Progenitor cell of endocrine pancreas (in vitro differentiated cells): Measurements from ENCODE around the gene NELFA. TPM values are rescaled to one million over a fixed set of nuclear protein-coding genes. Genes with fewer than 3 reads are reported as not detected.

ENCODE experiments used
- DNase-seq: peaks from one replicate; pipeline ENCODE4 v3.0.0; 2021; ENCODE audit warnings: low spot score; ENCODE audit not compliant: unreplicated experiment
- H3K27ac Mint-ChIP-seq: 2 replicates; pipeline ENCODE4 v1.8.0; 2021; ENCODE audit warnings: mild to moderate bottlenecking, moderate library complexity, mixed read lengths
- H3K27me3 Mint-ChIP-seq: 2 replicates; pipeline ENCODE4 v1.8.0; 2021; ENCODE audit warnings: mixed read lengths
- H3K36me3 Mint-ChIP-seq: 2 replicates; pipeline ENCODE4 v1.8.0; 2022; ENCODE audit warnings: mixed read lengths; ENCODE audit not compliant: insufficient read depth
- H3K4me1 Mint-ChIP-seq: 2 replicates; pipeline ENCODE4 v1.8.0; 2021; ENCODE audit warnings: low read depth, mixed read lengths
- H3K4me3 Mint-ChIP-seq: 2 replicates; pipeline ENCODE4 v1.8.0; 2021; ENCODE audit warnings: low read depth, mild to moderate bottlenecking, moderate library complexity, mixed read lengths
- H3K9me3 Mint-ChIP-seq: 2 replicates; pipeline ENCODE4 v1.8.0; 2021; ENCODE audit warnings: low read depth, mixed read lengths
- total RNA-seq: library from RNA; stranded (reverse); gene quantifications from 2 replicates; pipeline ENCODE4 v1.2.1, GENCODE V29; 2021
- TF ChIP-seq, protein P1 (sequence below): fragments of 200-600 bp; sonication (generic); IDR thresholded peaks from one replicate; pipeline ENCODE4 v1.5.0; 2021; ENCODE audit warnings: antibody characterized with exemption, mild to moderate bottlenecking; ENCODE audit not compliant: unreplicated experiment

The NELFA gene
- total RNA-seq, 1 donor from 2014 or later, result 52.5 TPM

DNA sequence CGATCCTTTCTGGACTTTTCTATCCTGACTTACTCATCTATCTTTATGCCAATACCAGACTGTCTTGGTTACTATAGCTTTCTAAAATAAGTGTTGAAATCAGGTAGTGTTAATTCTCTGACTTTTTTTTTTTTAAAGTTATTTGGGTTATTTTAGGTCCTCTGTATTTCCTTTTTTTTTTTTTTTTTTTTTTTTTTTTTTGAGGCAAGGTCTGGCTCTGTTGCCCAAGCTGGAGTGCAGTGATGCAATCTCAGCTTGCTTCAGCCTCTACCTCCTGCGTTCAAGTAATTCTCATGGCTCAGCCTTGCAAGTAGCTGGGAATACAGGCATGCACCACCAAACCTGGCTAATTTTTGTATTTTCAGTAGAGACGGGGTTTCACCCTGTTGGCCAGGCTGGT, 2.8 kb upstream of the NELFA start:
- H3K27me3 Mint-ChIP-seq, result no peaks in the 10 kb centered on the region
- no peaks in the 10 kb centered on the region for H3K36me3 Mint-ChIP-seq
- peaks cover 10% of the 10 kb centered on the region for H3K4me1 Mint-ChIP-seq
- no peak overlapping the region for H3K27ac Mint-ChIP-seq
- no peaks in the 10 kb centered on the region for H3K9me3 Mint-ChIP-seq
- no peak overlapping the region for H3K4me3 Mint-ChIP-seq
- DNase-seq, result no peak
- TF ChIP-seq, protein P1, sequence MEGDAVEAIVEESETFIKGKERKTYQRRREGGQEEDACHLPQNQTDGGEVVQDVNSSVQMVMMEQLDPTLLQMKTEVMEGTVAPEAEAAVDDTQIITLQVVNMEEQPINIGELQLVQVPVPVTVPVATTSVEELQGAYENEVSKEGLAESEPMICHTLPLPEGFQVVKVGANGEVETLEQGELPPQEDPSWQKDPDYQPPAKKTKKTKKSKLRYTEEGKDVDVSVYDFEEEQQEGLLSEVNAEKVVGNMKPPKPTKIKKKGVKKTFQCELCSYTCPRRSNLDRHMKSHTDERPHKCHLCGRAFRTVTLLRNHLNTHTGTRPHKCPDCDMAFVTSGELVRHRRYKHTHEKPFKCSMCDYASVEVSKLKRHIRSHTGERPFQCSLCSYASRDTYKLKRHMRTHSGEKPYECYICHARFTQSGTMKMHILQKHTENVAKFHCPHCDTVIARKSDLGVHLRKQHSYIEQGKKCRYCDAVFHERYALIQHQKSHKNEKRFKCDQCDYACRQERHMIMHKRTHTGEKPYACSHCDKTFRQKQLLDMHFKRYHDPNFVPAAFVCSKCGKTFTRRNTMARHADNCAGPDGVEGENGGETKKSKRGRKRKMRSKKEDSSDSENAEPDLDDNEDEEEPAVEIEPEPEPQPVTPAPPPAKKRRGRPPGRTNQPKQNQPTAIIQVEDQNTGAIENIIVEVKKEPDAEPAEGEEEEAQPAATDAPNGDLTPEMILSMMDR, result no peak

GRCh38 chr4:2009651-2010233, 968 bp upstream of the NELFA start:
- Mint-ChIP-seq H3K4me1 (peaks cover 11% of the 10 kb centered on the region), H3K27ac (peak overlapping the region; percentile 93), H3K4me3 (peak overlapping the region; percentile 92), H3K9me3 (no peaks in the 10 kb centered on the region), H3K27me3 (no peaks in the 10 kb centered on the region), H3K36me3 (peaks cover 6% of the 10 kb centered on the region)
- peak; percentile 61 for DNase-seq
- TF ChIP-seq, protein P1, result peak; percentile 47

- peak overlapping the region; percentile 95 for H3K27ac Mint-ChIP-seq
- TF ChIP-seq, protein P1, result no peak
- no peaks in the 10 kb centered on the region for H3K27me3 Mint-ChIP-seq
Measured at GRCh38 chr4:2008671-2008920, 178 bp downstream of the NELFA start.

GRCh38 chr4:2007804-2008670, 737 bp downstream of the NELFA start:
- Mint-ChIP-seq H3K4me3 (peak overlapping the region; percentile 92), H3K27me3 (no peaks in the 10 kb centered on the region), H3K9me3 (no peaks in the 10 kb centered on the region), H3K4me1 (peaks cover 11% of the 10 kb centered on the region), H3K27ac (peak overlapping the region; percentile 95), H3K36me3 (peaks cover 11% of the 10 kb centered on the region)
- TF ChIP-seq, protein P1, result no peak
- DNase-seq, result no peak

More at GRCh38 chr4:2008671-2008920, 178 bp downstream of the NELFA start:
- Mint-ChIP-seq H3K9me3 (no peaks in the 10 kb centered on the region), H3K4me3 (peak overlapping the region; percentile 92), H3K4me1 (peaks cover 11% of the 10 kb centered on the region), H3K36me3 (peaks cover 6% of the 10 kb centered on the region)
- DNase-seq, result no peak

DNA sequence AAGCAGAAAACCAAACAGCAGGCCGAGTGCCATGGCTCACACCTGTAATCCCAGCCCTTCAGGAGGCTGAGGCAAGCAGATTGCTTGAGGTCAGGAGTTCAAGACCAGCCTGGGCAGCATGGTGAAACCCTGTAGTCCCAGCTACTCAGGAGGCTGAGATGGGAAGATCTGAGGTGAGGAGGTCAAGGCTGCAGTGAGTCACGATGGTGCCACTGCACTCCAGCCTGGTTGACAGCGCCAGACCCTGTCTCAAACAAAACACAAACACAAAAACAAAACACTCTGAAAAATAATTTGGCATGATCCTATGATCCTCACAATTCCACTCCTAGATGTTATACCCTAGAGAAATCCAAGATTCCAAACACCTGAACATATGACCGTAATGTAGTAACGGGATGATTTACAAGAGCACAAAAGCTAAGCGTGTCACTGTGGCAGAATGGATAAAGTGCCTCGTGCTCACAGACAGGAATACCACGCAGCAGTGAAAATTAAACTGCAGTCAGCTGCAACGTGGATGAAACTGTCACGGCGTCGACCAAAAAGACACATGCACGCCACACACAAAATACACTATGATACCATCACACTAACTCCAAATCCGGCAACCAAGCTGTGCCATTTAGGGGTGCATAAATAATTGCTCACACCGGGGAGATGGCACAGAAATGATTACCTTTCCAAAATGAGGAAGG, 1.7 kb downstream of the NELFA start:
- H3K4me3 Mint-ChIP-seq, result peak overlapping the region; percentile 92
- peaks cover 20% of the 10 kb centered on the region for H3K36me3 Mint-ChIP-seq
- TF ChIP-seq, protein P1, result no peak
- H3K27ac Mint-ChIP-seq, result peak overlapping the region; percentile 90
- peaks cover 11% of the 10 kb centered on the region for H3K4me1 Mint-ChIP-seq
- H3K27me3 Mint-ChIP-seq, result no peaks in the 10 kb centered on the region
- no peaks in the 10 kb centered on the region for H3K9me3 Mint-ChIP-seq
- DNase-seq, result no peak
